GM12872 (cell line): ENCODE results near the gene FBN2.

ENCODE experiments used
- TF ChIP-seq, protein P1 (sequence below): IDR thresholded peaks from 3 replicates; pipeline ENCODE4 v1.5.1; 2011; ENCODE audit warnings: low read depth, mild to moderate bottlenecking, low read length, moderate library complexity; ENCODE audit not compliant: insufficient read depth

The FBN2 gene

DNA sequence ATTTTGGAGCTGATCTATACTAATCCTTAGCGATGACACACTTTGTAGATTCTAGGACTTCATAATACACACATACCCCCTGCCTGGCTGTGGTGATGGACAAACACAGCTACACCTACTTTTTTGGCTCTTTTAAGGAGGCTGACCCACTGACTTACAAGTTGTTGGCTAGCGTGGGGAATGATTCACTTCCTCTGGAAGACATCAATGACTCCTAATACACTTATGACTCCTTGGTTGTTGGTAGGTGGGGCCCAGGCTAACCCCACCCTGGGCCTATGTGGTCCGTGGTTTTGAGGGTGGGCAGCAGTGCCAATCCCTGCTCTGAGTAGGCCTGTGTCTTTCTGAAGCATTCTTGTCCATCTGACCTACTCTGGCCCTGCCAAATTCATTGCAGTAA, 310.0 kb downstream of the FBN2 start:
- TF ChIP-seq, protein P1, sequence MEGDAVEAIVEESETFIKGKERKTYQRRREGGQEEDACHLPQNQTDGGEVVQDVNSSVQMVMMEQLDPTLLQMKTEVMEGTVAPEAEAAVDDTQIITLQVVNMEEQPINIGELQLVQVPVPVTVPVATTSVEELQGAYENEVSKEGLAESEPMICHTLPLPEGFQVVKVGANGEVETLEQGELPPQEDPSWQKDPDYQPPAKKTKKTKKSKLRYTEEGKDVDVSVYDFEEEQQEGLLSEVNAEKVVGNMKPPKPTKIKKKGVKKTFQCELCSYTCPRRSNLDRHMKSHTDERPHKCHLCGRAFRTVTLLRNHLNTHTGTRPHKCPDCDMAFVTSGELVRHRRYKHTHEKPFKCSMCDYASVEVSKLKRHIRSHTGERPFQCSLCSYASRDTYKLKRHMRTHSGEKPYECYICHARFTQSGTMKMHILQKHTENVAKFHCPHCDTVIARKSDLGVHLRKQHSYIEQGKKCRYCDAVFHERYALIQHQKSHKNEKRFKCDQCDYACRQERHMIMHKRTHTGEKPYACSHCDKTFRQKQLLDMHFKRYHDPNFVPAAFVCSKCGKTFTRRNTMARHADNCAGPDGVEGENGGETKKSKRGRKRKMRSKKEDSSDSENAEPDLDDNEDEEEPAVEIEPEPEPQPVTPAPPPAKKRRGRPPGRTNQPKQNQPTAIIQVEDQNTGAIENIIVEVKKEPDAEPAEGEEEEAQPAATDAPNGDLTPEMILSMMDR = no peak

DNA sequence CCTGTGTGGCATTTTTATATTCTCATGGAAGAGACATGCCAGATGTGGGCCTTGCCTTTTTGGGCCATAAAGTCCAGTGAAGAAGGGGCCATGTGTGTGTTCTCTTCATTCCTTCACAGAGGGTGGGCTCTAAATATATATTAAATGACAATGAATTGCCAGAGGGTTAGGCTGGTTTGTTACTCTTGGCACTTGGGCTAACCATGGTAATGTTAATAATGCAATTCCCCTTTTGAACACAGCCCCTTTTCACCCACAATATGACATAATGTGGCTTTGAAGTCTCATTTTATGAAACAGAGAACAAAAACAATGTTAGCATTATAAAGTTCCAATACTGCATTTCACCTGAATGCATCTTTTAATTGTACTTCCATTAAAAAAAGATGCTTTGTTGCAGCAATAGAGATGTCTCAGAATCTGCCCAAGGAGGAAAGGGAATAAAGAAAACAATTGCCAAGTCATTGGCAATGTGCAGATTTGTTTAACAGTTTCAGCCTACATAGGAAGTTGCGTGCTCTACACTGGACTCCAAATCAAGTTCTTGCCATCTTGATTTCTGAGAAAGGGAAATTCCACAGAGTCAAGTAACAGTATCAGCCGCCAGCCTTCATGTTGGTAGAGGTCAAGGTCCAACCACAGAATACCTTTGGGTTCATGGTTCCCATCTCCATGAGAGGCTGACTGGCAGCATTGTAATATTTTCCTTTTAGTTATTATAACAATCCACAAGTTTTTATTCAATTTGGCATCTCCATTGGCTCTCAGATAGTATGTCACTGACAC, 312.6 kb downstream of the FBN2 start:
- TF ChIP-seq, protein P1 = no peak

DNA sequence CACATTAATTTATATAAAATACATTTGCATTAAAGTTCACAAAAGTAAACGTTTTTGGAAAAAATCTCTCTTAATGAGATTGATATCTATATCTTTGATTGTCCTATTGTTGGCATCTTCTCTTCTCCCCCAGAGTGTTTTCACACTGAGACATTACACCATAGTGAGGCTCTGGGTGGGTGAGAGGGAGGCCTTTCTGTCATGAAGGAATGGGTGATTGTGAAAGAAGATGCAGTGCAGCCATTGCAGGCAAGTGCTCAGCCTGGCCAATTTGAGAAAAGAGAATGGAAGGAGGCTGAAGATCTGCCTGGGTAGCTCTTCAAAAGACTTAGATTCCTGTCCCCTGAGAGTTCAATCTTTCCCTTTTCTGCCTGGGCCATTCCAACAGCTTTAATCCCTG, 313.7 kb downstream of the FBN2 start:
- TF ChIP-seq, protein P1 = no peak

DNA sequence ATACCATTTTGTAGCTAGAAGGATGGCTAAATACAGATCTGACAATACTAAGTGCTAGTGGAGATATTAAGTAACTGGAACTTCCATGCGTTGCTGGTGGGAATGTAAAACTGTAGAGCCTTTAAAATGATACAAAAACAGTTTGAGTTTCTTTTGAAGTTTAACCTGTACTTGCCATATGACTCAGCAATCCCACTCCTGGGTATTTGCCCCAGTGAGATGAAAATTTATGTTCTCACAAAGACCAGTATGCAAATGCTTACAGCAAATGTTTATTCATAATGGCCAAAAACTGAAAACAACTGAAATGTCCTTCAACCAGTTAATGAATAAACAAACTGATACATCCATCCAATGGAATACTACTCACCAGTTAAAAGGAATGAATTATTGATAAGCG, 317.2 kb downstream of the FBN2 start:
- TF ChIP-seq, protein P1 = no peak

DNA sequence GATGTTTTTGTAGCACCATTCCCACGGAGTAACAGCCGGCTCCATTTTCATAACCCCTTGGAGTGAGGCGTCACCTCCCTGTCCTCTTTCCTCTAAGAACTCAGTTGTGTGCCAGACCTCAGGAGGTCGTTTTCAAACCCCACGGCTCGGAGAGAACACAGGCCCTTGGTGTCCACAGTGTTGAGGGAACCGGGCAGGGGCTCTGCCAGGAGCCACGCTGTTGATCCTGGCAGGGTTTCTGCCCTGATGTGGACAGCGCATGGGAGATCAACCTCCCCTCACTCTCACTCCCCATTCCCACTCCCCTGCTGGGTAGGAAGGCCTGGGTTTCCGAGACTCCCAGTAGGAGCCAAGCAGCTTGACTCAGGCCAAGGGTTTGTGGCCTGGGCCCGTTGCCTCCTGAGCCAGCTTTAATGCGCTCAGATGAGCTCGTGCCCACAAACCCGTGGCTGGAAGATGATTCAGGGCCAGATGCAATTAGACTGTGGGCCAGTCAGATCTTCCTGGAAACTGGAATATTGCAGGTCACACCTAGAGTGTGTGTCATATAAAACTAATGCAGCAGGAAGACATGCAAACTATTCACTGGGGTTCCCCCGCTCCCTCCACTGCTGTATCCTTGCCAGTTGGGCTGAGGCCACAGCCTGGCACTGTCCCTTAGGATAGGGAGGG, 321.0 kb downstream of the FBN2 start:
- TF ChIP-seq, protein P1 = no peak

DNA sequence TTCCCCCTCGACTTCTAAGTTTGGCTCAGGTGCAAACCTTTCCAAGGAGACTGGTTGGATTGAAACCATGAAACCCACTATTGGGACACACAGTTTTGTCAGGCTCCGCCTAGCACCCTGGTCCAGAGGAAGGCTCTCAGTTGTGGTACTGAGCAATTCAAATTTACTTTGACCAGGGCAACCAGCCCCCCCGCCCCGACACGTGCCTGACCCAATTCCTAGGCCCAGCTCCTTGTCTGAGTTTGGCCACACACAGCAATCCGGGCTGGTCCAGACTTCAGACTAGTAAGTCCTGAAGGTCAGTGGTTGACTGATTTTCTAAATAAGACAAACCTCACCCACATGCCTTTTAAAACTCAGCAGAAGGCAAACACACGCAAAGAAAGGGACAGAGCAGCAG, 321.8 kb downstream of the FBN2 start:
- TF ChIP-seq, protein P1 = no peak

DNA sequence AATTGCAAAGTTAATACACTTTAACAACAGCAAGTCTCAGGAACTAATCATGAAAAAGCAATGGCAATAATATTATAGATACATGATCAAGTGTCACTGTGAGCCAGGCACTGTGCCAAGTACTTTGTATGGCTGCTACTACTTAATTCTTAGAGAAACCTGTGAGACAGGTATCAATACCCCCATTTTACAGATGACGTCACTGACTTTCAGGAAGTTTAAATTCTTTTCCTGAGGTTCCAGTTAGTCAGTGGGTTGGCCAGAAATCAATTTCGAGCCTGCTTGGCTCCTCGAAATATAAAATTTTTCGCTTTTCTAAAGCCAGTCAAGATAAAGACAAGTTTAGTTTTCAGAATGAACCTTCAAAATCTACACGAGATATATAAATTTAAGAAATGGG, 324.2 kb downstream of the FBN2 start:
- TF ChIP-seq, protein P1 = no peak
